Neural progenitor cell (in vitro differentiated cells): ENCODE results near the gene NIM1K.

Experiments
- CTCF ChIP-seq: fragments of 200-600 bp; sonication (generic); IDR thresholded peaks from 2 replicates; pipeline ENCODE4 v1.5.1; 2017; ENCODE audit warnings: antibody characterized with exemption, mild to moderate bottlenecking
- EZH2 ChIP-seq: fragments of 200-600 bp; sonication (generic); IDR thresholded peaks from 2 replicates; pipeline ENCODE4 v1.6.1; 2017; ENCODE audit warnings: antibody characterized with exemption, mild to moderate bottlenecking, moderate library complexity
- EZH2phosphoT487 ChIP-seq: fragments of 200-600 bp; sonication (generic); IDR thresholded peaks from 2 replicates; pipeline ENCODE4 v1.6.1; 2017; ENCODE audit warnings: antibody characterized with exemption

DNA sequence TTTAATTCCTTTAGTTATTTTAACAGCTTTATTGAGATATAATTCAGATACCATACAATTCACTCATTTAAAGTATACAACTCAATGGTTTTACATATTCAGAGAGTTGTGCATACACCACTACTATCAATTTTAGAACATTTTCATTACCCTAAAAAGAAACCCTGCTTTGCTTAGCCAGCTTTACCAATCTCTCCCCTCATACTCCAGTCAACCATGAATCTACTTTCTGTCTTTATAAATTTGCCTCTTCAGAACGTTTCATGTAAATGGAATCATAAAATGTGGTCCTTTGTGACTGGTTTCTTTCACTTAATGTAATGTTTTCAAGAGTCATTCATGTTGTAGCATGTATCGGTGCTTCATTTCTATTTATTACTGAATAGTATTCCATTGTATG lies 24.9 kb downstream of the NIM1K start:
- TF ChIP-seq CTCF, result no peak
- TF ChIP-seq EZH2, result no peak
- no peak for TF ChIP-seq EZH2phosphoT487
